ENCODE data around the gene DDN. TPM values are rescaled to one million over a fixed set of nuclear protein-coding genes. Genes with fewer than 3 reads are reported as not detected.

The DDN gene
- total RNA-seq, 1 experiment from 2014 or later: 0.35 TPM

DNA sequence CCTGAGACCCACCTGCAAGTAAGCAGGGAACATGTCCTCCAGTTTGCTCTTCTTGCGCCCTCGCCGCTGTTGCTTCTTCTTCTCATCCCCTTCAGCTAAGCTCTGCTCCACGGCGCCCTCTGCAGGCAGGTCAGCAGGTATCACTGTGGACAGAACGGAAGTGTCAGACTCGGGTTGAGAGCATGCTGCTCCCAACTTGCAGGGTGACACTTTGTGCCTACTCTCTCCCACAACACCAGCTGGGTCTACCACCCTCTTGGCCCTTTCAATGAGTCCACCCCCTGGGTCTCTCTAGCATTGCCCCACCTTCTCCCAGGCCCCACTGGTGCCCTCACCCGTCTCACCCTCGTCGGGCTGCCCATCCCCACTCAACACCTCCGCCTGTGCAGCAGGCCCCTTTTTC, 44.7 kb upstream of the DDN start:
- Histone ChIP-seq H3K14ac (ENCODE audit: insufficient read depth, low read length) (no peak overlapping the region), H3K4me1 (ENCODE audit: insufficient read depth, low read length) (no peaks in the 10 kb centered on the region), H3K27ac (ENCODE audit: insufficient read length, low read depth, low read length) (no peak overlapping the region), H3K18ac (ENCODE audit: insufficient read length, low read depth, low read length) (no peak overlapping the region), H3K56ac (ENCODE audit: insufficient read length, low read depth, low read length) (no peak overlapping the region), H3K79me1 (ENCODE audit: insufficient read depth, low read depth, low read length, poor library complexity, severe bottlenecking) (no peaks in the 10 kb centered on the region), H3K4ac (ENCODE audit: low read depth, low read length) (no peak overlapping the region), H2AK5ac (ENCODE audit: insufficient read length, low read length) (no peak overlapping the region), H4K91ac (ENCODE audit: insufficient read length, low read depth, low read length) (no peak overlapping the region), H2BK20ac (ENCODE audit: low read depth, low read length, poor library complexity, severe bottlenecking) (no peak overlapping the region), H4K8ac (replicated peaks; ENCODE audit: insufficient read length, low read depth, low read length) (no peak overlapping the region), H3K79me2 (ENCODE audit: insufficient read depth, low read length) (no peaks in the 10 kb centered on the region), H2BK12ac (ENCODE audit: insufficient read length, low read depth, low read length) (no peak overlapping the region), H2BK5ac (ENCODE audit: insufficient read length, low read length) (no peak overlapping the region), H4K20me1 (ENCODE audit: control insufficient read depth, insufficient read depth, insufficient read length) (no peaks in the 10 kb centered on the region), H3K9ac (ENCODE audit: extremely low read depth, insufficient read length, low read length) (no peak overlapping the region), H3K23me2 (ENCODE audit: insufficient read length, low read depth, low read length, poor library complexity, severe bottlenecking) (no peaks in the 10 kb centered on the region), H2AFZ (ENCODE audit: low read length) (no peak overlapping the region), H3T11ph (ENCODE audit: low read length) (no peak overlapping the region), H4K5ac (ENCODE audit: insufficient read length, low read depth, low read length) (no peak overlapping the region), H2BK120ac (ENCODE audit: low read depth, low read length, poor library complexity, severe bottlenecking) (no peak overlapping the region), H3K27me3 (ENCODE audit: insufficient read depth, low read length) (no peaks in the 10 kb centered on the region), H3K4me2 (ENCODE audit: insufficient read depth, insufficient read length, low read length) (no peak overlapping the region), H3K9me3 (ENCODE audit: control insufficient read depth, low read depth, low read length) (no peaks in the 10 kb centered on the region), H2BK15ac (ENCODE audit: low read depth, low read length) (no peak overlapping the region), H3K23ac (ENCODE audit: insufficient read length, low read depth, low read length) (no peak overlapping the region)
- H3K27me3 Mint-ChIP-seq (ENCODE audit: low read depth): no peaks in the 10 kb centered on the region
- H3K4me3 Mint-ChIP-seq: no peak overlapping the region
- no CpG with 5 or more reads among the region's 11 CpGs for WGBS (ENCODE audit: extremely low coverage, insufficient read length, low lambda C conversion rate)
- peak; percentile 85 for DNase-seq
- peaks cover 68 to 97% (median 93%) of the 10 kb centered on the region in 3 experiments for H3K36me3 Mint-ChIP-seq (ENCODE audit: insufficient read depth in 1 of 3, low read depth in 3 of 3)
- H3K27ac Mint-ChIP-seq: peak overlapping the region in 1 of 3 experiments; percentile 29; a peak in 1 of 7 replicates
- TF ChIP-seq, protein P1, sequence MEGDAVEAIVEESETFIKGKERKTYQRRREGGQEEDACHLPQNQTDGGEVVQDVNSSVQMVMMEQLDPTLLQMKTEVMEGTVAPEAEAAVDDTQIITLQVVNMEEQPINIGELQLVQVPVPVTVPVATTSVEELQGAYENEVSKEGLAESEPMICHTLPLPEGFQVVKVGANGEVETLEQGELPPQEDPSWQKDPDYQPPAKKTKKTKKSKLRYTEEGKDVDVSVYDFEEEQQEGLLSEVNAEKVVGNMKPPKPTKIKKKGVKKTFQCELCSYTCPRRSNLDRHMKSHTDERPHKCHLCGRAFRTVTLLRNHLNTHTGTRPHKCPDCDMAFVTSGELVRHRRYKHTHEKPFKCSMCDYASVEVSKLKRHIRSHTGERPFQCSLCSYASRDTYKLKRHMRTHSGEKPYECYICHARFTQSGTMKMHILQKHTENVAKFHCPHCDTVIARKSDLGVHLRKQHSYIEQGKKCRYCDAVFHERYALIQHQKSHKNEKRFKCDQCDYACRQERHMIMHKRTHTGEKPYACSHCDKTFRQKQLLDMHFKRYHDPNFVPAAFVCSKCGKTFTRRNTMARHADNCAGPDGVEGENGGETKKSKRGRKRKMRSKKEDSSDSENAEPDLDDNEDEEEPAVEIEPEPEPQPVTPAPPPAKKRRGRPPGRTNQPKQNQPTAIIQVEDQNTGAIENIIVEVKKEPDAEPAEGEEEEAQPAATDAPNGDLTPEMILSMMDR (conservative IDR thresholded peaks at IDR 0.05): peak; percentile 87
- no peaks in the 10 kb centered on the region for H3K4me1 Mint-ChIP-seq
- H3K9me3 Mint-ChIP-seq: no peaks in the 10 kb centered on the region
